Duodenal mucosa (tissue), 2 donors: ENCODE results near the gene EXOC6B.

Experiments used
- H3K27ac ChIP-seq: one replicate; pipeline ENCODE4 v1.7.0; 2013; ENCODE audit warnings: low read depth, low read length
- H3K27me3 ChIP-seq, 2 donors: one replicate each; pipeline ENCODE4 v1.7.0; 2013; ENCODE audit warnings: low read length in 2 of 2, control low read depth in 1 of 2; ENCODE audit not compliant: insufficient read depth in 2 of 2, control insufficient read depth in 1 of 2
- H3K36me3 ChIP-seq, 2 donors: one replicate each; pipeline ENCODE4 v1.7.0; 2013; ENCODE audit warnings: low read length in 2 of 2, control low read depth in 1 of 2; ENCODE audit not compliant: insufficient read depth in 2 of 2, control insufficient read depth in 1 of 2
- H3K4me1 ChIP-seq, 2 donors: one replicate each; pipeline ENCODE4 v1.7.0; 2013; ENCODE audit warnings: low read length in 2 of 2, control low read depth in 1 of 2; ENCODE audit not compliant: insufficient read depth in 2 of 2, control insufficient read depth in 1 of 2
- H3K4me3 ChIP-seq, 2 donors: one replicate each; pipeline ENCODE4 v1.7.0; 2013; ENCODE audit warnings: low read length in 2 of 2, low read depth in 1 of 2
- H3K9ac ChIP-seq, 2 donors: one replicate each; pipeline ENCODE4 v1.7.0; 2013; ENCODE audit warnings: low read length in 2 of 2, low read depth in 1 of 2
- H3K9me3 ChIP-seq, 2 donors: one replicate each; pipeline ENCODE4 v1.7.0; 2013; ENCODE audit warnings: low read length in 2 of 2, control low read depth in 1 of 2; ENCODE audit not compliant: control insufficient read depth in 1 of 2

EXOC6B gene

DNA sequence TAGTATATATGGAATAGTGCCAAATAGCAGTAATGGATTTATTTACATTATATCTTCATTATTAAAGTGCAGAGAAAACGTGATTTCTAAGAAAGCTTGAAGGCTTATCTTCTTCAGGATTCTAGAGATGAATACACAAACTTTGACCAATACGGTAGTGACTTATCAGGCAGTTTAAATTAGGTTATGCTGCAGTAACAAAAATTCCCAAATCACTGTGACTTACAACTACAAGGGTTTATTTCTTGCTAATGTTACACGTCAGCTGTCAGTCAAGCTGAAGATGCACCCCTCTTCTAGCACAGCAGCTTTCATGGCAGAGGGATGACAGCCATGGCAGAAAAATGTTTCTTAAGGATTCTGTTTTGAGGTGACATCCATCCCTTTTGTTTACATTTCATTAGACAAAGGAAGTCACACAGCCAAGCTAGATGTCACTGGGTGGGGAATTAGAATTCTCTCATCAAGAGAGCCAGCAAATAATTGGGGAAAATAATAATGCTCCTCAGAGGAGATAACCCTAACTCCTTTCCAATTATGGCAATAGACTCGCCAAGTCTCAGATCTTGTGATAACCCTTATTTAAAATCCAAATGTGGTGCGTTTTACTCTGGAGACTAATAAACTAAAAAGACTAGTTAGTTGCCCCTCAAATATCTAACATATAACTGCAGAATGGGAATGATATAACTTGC, 409.9 kb downstream of the EXOC6B start:
- H3K9ac ChIP-seq: no peak overlapping the region
- no peaks in the 10 kb centered on the region for H3K4me1 ChIP-seq
- H3K27me3 ChIP-seq: no peaks in the 10 kb centered on the region
- no peaks in the 10 kb centered on the region for H3K36me3 ChIP-seq
- H3K9me3 ChIP-seq: peaks cover 0 to 2% of the 10 kb centered on the region in 2 donors
- no peak overlapping the region for H3K27ac ChIP-seq
- no peak overlapping the region for H3K4me3 ChIP-seq

GRCh38 chr2:72415241-72415661, 410.6 kb downstream of the EXOC6B start:
- H3K9ac ChIP-seq: no peak overlapping the region
- no peaks in the 10 kb centered on the region for H3K36me3 ChIP-seq
- H3K4me3 ChIP-seq: no peak overlapping the region
- no peaks in the 10 kb centered on the region for H3K4me1 ChIP-seq
- no peaks in the 10 kb centered on the region for H3K27me3 ChIP-seq
- H3K9me3 ChIP-seq: peaks cover 0 to 2% of the 10 kb centered on the region in 2 donors
- H3K27ac ChIP-seq: no peak overlapping the region

- H3K4me3 ChIP-seq: no peak overlapping the region
- no peaks in the 10 kb centered on the region for H3K36me3 ChIP-seq
- no peak overlapping the region for H3K27ac ChIP-seq
- no peak overlapping the region for H3K9ac ChIP-seq
- no peaks in the 10 kb centered on the region for H3K4me1 ChIP-seq
- H3K27me3 ChIP-seq: no peaks in the 10 kb centered on the region
- no peaks in the 10 kb centered on the region for H3K9me3 ChIP-seq
Observed at GRCh38 chr2:72414137-72414760, 411.6 kb downstream of the EXOC6B start.

DNA sequence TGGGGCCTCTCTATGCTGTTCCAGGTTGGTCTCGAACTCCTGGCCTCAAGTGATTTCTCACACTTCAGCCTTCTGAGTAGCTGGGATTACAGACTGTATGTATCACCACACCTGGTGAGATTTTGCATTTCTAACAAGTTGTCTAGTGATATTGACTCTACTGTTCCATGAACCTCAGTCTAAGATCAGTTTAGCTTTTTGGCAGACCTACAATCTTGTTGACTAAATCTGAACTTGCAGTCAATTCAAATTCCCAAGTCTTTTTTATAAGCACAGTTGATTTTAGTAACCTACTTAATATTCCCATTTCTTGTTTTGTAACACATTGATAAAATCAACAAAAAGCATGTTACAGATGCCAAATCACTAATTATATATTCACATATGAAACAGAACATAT, 412.1 kb downstream of the EXOC6B start:
- Histone ChIP-seq H3K36me3 (no peaks in the 10 kb centered on the region), H3K27me3 (no peaks in the 10 kb centered on the region)

GRCh38 chr2:72412214-72412613, 413.6 kb downstream of the EXOC6B start:
- no peaks in the 10 kb centered on the region for H3K27me3 ChIP-seq
- H3K36me3 ChIP-seq: no peaks in the 10 kb centered on the region
- no peaks in the 10 kb centered on the region for H3K9me3 ChIP-seq
- no peak overlapping the region for H3K9ac ChIP-seq
- H3K27ac ChIP-seq: no peak overlapping the region
- H3K4me3 ChIP-seq: no peak overlapping the region
- no peaks in the 10 kb centered on the region for H3K4me1 ChIP-seq

More for the DNA sequence above, 412.1 kb downstream of the EXOC6B start:
- H3K9me3 ChIP-seq: no peaks in the 10 kb centered on the region
- H3K27ac ChIP-seq: no peak overlapping the region
- no peak overlapping the region for H3K9ac ChIP-seq
- H3K4me3 ChIP-seq: no peak overlapping the region
- no peaks in the 10 kb centered on the region for H3K4me1 ChIP-seq

DNA sequence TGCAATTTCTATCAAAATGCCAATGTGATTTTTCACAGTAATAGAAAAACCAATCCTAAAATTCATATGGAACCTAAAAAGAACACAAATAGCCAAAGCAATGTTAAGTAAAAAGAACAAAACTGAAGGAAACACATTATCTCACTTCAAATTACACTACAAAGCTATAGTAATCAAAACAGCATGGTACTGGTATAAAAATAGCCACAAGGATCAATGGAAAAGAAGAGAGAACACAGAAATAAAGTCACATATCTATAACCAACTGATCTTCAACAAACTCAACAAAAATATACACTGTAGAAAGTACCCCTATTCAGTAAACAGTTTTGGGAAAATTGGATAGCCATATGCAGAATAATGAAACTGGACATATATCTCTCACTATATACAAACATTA, 426.0 kb downstream of the EXOC6B start:
- no peak overlapping the region for H3K4me3 ChIP-seq
- H3K9me3 ChIP-seq: peaks cover 7 to 8% of the 10 kb centered on the region in 2 donors
- H3K36me3 ChIP-seq: no peaks in the 10 kb centered on the region
- no peak overlapping the region for H3K27ac ChIP-seq
- H3K27me3 ChIP-seq: no peaks in the 10 kb centered on the region
- no peaks in the 10 kb centered on the region for H3K4me1 ChIP-seq
- H3K9ac ChIP-seq: no peak overlapping the region

- H3K4me1 ChIP-seq: peaks cover 0 to 7% of the 10 kb centered on the region in 2 donors
- H3K27ac ChIP-seq: no peak overlapping the region
- peaks cover 6 to 15% of the 10 kb centered on the region in 2 donors for H3K9me3 ChIP-seq
- no peaks in the 10 kb centered on the region for H3K36me3 ChIP-seq
- H3K27me3 ChIP-seq: no peaks in the 10 kb centered on the region
- no peak overlapping the region for H3K9ac ChIP-seq
- no peak overlapping the region for H3K4me3 ChIP-seq
Observed at GRCh38 chr2:72395096-72395495, 430.7 kb downstream of the EXOC6B start.

DNA sequence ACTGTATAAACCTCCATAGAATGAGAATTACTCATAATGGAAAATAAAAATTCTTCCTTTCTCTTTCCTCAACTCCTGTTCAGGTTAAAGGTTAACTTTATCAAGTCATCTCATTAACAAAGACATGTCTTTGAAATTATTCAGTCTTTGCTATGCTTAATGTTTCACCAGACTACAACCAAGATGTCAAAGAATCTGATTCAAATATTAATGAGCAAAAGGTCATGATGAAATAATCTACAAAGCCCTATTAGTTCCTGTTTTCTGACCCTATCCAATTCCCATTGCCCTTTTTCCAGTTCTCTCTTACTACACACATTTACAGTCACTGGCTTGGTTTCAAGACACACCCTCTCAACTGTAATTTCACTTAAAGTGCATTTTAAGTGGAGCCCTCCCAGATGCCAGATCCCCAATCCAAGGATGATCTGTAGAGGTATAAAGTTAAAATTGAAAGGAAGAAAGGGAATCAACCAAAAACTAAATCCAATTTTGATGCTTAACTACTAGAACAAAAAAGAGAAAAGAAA, 431.2 kb downstream of the EXOC6B start:
- no peak overlapping the region for H3K27ac ChIP-seq
- no peak overlapping the region for H3K4me3 ChIP-seq
- peaks cover 3 to 11% of the 10 kb centered on the region in 2 donors for H3K9me3 ChIP-seq
- H3K9ac ChIP-seq: no peak overlapping the region
- no peaks in the 10 kb centered on the region for H3K27me3 ChIP-seq
- H3K4me1 ChIP-seq: peaks cover 0 to 7% of the 10 kb centered on the region in 2 donors
- H3K36me3 ChIP-seq: no peaks in the 10 kb centered on the region

- Histone ChIP-seq H3K27me3 (no peaks in the 10 kb centered on the region), H3K9me3 (peaks cover 9 to 18% of the 10 kb centered on the region in 2 donors), H3K9ac (no peak overlapping the region), H3K4me1 (peaks cover 0 to 3% of the 10 kb centered on the region in 2 donors), H3K4me3 (no peak overlapping the region), H3K27ac (no peak overlapping the region), H3K36me3 (no peaks in the 10 kb centered on the region)
Observed at GRCh38 chr2:72389447-72389846, 436.4 kb downstream of the EXOC6B start.

- Histone ChIP-seq H3K36me3 (no peaks in the 10 kb centered on the region), H3K4me1 (no peaks in the 10 kb centered on the region), H3K27ac (no peak overlapping the region), H3K9me3 (peaks cover 9 to 18% of the 10 kb centered on the region in 2 donors), H3K9ac (no peak overlapping the region), H3K4me3 (no peak overlapping the region), H3K27me3 (no peaks in the 10 kb centered on the region)
Observed at GRCh38 chr2:72388263-72388662, 437.6 kb downstream of the EXOC6B start.
